Measurements from ENCODE around the gene SOX5. TPM values are rescaled to one million over a fixed set of nuclear protein-coding genes. Genes with fewer than 3 reads are reported as not detected.

SOX5 gene
- total RNA-seq, 1 experiment from 2014 or later, result 3.1 TPM

DNA sequence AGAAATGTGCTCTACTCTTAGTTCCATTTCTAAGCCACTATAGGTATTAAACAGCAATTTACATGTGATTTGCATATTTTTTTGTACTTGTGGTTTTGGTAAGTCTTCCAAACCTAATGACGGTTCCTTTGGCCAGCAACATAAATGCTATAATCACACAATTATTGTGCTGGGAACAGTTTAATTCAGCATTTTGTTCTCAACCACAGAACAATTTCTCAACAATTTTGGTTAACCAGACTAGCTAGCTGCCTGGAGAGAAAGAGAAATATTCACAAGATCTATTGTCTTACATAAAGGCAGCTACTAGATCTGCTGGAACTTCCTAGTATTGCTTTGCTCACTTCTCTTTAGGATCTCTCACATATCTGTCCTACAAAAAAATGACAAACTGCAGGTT lies 265.3 kb downstream of the SOX5 start:
- Histone ChIP-seq H3K4me1 (ENCODE audit: insufficient read depth, low read length) (no peaks in the 10 kb centered on the region), H3K27me3 (ENCODE audit: insufficient read depth, low read length) (no peaks in the 10 kb centered on the region), H2BK12ac (ENCODE audit: insufficient read length, low read depth, low read length) (no peak overlapping the region), H3K27ac (ENCODE audit: insufficient read length, low read depth, low read length) (no peak overlapping the region), H3K9me3 (ENCODE audit: control insufficient read depth, low read depth, low read length) (no peaks in the 10 kb centered on the region), H2BK15ac (ENCODE audit: low read depth, low read length) (no peak overlapping the region), H3K79me1 (ENCODE audit: insufficient read depth, low read depth, low read length, poor library complexity, severe bottlenecking) (no peaks in the 10 kb centered on the region), H2AFZ (ENCODE audit: low read length) (no peak overlapping the region), H3K4ac (ENCODE audit: low read depth, low read length) (no peak overlapping the region), H3K56ac (ENCODE audit: insufficient read length, low read depth, low read length) (no peak overlapping the region), H3K23me2 (ENCODE audit: insufficient read length, low read depth, low read length, poor library complexity, severe bottlenecking) (no peaks in the 10 kb centered on the region), H3K4me2 (ENCODE audit: insufficient read depth, insufficient read length, low read length) (no peak overlapping the region), H4K8ac (replicated peaks; ENCODE audit: insufficient read length, low read depth, low read length) (no peak overlapping the region), H4K91ac (ENCODE audit: insufficient read length, low read depth, low read length) (no peak overlapping the region), H3T11ph (ENCODE audit: low read length) (no peak overlapping the region), H3K79me2 (ENCODE audit: insufficient read depth, low read length) (no peaks in the 10 kb centered on the region), H4K5ac (ENCODE audit: insufficient read length, low read depth, low read length) (no peak overlapping the region), H2BK5ac (ENCODE audit: insufficient read length, low read length) (no peak overlapping the region), H3K23ac (ENCODE audit: insufficient read length, low read depth, low read length) (no peak overlapping the region), H2AK5ac (ENCODE audit: insufficient read length, low read length) (no peak overlapping the region), H3K9ac (ENCODE audit: extremely low read depth, insufficient read length, low read length) (no peak overlapping the region), H4K20me1 (ENCODE audit: control insufficient read depth, insufficient read depth, insufficient read length) (no peaks in the 10 kb centered on the region), H3K14ac (ENCODE audit: insufficient read depth, low read length) (no peak overlapping the region), H3K18ac (ENCODE audit: insufficient read length, low read depth, low read length) (no peak overlapping the region), H2BK20ac (ENCODE audit: low read depth, low read length, poor library complexity, severe bottlenecking) (no peak overlapping the region), H2BK120ac (ENCODE audit: low read depth, low read length, poor library complexity, severe bottlenecking) (no peak overlapping the region)
- Mint-ChIP-seq H3K36me3 (ENCODE audit: insufficient read depth in 1 of 3, low read depth in 3 of 3) (peaks cover 0 to 8% (median 0%) of the 10 kb centered on the region in 3 experiments; a peak in 2 of 7 replicates), H3K4me3 (no peak overlapping the region), H3K4me1 (peaks cover 7 to 17% of the 10 kb centered on the region in 2 experiments), H3K9me3 (peaks cover 3% of the 10 kb centered on the region in 2 experiments; a peak in 2 of 5 replicates), H3K27me3 (ENCODE audit: low read depth) (no peaks in the 10 kb centered on the region), H3K27ac (peak overlapping the region in 1 of 3 experiments; percentile 73; a peak in 1 of 7 replicates)
- TF ChIP-seq, protein P1, sequence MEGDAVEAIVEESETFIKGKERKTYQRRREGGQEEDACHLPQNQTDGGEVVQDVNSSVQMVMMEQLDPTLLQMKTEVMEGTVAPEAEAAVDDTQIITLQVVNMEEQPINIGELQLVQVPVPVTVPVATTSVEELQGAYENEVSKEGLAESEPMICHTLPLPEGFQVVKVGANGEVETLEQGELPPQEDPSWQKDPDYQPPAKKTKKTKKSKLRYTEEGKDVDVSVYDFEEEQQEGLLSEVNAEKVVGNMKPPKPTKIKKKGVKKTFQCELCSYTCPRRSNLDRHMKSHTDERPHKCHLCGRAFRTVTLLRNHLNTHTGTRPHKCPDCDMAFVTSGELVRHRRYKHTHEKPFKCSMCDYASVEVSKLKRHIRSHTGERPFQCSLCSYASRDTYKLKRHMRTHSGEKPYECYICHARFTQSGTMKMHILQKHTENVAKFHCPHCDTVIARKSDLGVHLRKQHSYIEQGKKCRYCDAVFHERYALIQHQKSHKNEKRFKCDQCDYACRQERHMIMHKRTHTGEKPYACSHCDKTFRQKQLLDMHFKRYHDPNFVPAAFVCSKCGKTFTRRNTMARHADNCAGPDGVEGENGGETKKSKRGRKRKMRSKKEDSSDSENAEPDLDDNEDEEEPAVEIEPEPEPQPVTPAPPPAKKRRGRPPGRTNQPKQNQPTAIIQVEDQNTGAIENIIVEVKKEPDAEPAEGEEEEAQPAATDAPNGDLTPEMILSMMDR (conservative IDR thresholded peaks at IDR 0.05), result no peak
- no CpG with 5 or more reads among the region's 1 CpG for WGBS (ENCODE audit: extremely low coverage, insufficient read length, low lambda C conversion rate)
- DNase-seq, result no peak

Measured in H9 (cell line).